ENCODE measurements around the gene FCHO1.

- TF ChIP-seq CTCF (IDR thresholded peaks at IDR 0.05; ENCODE audit: insufficient read depth, low read length) (no peak), REST (IDR thresholded peaks at IDR 0.05; ENCODE audit: insufficient replicate concordance, low read depth) (no peak), POLR2AphosphoS5 (IDR thresholded peaks at IDR 0.05; ENCODE audit: low read depth) (no peak)
These were observed 34.9 kb upstream of the FCHO1 start for GRCh38 chr19:17716309-17716929.

Measured in HL-60 (cell line).